SU-DHL-6 (cell line): ENCODE data around the gene BRSK2.

Source experiments
- H2AFZ ChIP-seq: fragments of 200-600 bp; sonication (generic); 2 replicates; pipeline ENCODE4 v1.6.1; 2014; ENCODE audit warnings: low read depth, mild to moderate bottlenecking, moderate library complexity, mixed read lengths, antibody characterized with exemption, low read length; ENCODE audit not compliant: severe bottlenecking
- H3F3A ChIP-seq: fragments of 200-600 bp; shearing (Covaris generic); 2 replicates; pipeline ENCODE4 v1.6.0; 2016; ENCODE audit warnings: antibody characterized with exemption, mild to moderate bottlenecking; ENCODE audit not compliant: insufficient read depth
- H3K27ac ChIP-seq: fragments of 200-600 bp; sonication (generic); 2 replicates; pipeline ENCODE4 v1.5.1; 2016; ENCODE audit warnings: low read depth, mild to moderate bottlenecking, low read length, moderate library complexity, mixed read lengths
- H3K27me3 ChIP-seq: fragments of 200-600 bp; sonication (generic), shearing (Covaris generic); 2 replicates; pipeline ENCODE4 v1.6.0; 2014; ENCODE audit warnings: mild to moderate bottlenecking, low read length
- H3K36me3 ChIP-seq: fragments of 200-600 bp; sonication (generic); 2 replicates; pipeline ENCODE4 v1.6.1; 2014; ENCODE audit warnings: mild to moderate bottlenecking, low read length, mixed read lengths
- H3K4me2 ChIP-seq: fragments of 300-600, 200-600 bp; shearing (Covaris generic), sonication (generic); 2 replicates; pipeline ENCODE4 v1.6.0; 2014; ENCODE audit warnings: low read length, low read depth, mild to moderate bottlenecking; ENCODE audit not compliant: poor library complexity, severe bottlenecking
- H3K4me3 ChIP-seq: fragments of 200-600 bp; sonication (generic); 2 replicates; pipeline ENCODE4 v1.5.1; 2014; ENCODE audit warnings: antibody characterized with exemption, low read length, mild to moderate bottlenecking, mixed read lengths; ENCODE audit not compliant: insufficient read depth, poor library complexity, severe bottlenecking
- H3K79me2 ChIP-seq: fragments of 200-600 bp; sonication (generic); 2 replicates; pipeline ENCODE4 v1.6.1; 2014; ENCODE audit warnings: mild to moderate bottlenecking, low read length, moderate library complexity; ENCODE audit not compliant: insufficient read depth
- H3K9ac ChIP-seq: fragments of 200-600 bp; sonication (generic); 2 replicates; pipeline ENCODE4 v1.7.0; 2014; ENCODE audit warnings: mild to moderate bottlenecking, low read length
- H3K9me2 ChIP-seq: fragments of 200-600 bp; sonication (generic); replicated peaks from 2 replicates; pipeline ENCODE4 v1.6.1; 2014; ENCODE audit warnings: low read length; ENCODE audit not compliant: insufficient read depth
- H3K9me3 ChIP-seq: fragments of 200-600 bp; sonication (generic); 2 replicates; pipeline ENCODE4 v1.6.1; 2014; ENCODE audit warnings: low read length, mixed read lengths; ENCODE audit not compliant: insufficient read depth
- H4K20me1 ChIP-seq: fragments of 200-600 bp; sonication (generic); 2 replicates; pipeline ENCODE4 v1.6.1; 2014; ENCODE audit warnings: low read depth, mild to moderate bottlenecking, antibody characterized with exemption, low read length, moderate library complexity, mixed read lengths
- EZH2phosphoT487 ChIP-seq: fragments of 200-600 bp; sonication (generic), shearing (Covaris generic); conservative IDR thresholded peaks from 2 replicates; pipeline ENCODE4 v1.6.1; 2018; ENCODE audit warnings: mild to moderate bottlenecking, antibody characterized with exemption, low read length, moderate library complexity, mixed read lengths
- TF ChIP-seq, protein P1 (sequence below): fragments of 200-600 bp; sonication (generic); IDR thresholded peaks from one replicate; pipeline ENCODE4 v1.5.1; 2017; ENCODE audit warnings: antibody characterized with exemption, mild to moderate bottlenecking, low read length, moderate library complexity; ENCODE audit not compliant: insufficient read depth, poor library complexity, severe bottlenecking

Gene BRSK2

DNA sequence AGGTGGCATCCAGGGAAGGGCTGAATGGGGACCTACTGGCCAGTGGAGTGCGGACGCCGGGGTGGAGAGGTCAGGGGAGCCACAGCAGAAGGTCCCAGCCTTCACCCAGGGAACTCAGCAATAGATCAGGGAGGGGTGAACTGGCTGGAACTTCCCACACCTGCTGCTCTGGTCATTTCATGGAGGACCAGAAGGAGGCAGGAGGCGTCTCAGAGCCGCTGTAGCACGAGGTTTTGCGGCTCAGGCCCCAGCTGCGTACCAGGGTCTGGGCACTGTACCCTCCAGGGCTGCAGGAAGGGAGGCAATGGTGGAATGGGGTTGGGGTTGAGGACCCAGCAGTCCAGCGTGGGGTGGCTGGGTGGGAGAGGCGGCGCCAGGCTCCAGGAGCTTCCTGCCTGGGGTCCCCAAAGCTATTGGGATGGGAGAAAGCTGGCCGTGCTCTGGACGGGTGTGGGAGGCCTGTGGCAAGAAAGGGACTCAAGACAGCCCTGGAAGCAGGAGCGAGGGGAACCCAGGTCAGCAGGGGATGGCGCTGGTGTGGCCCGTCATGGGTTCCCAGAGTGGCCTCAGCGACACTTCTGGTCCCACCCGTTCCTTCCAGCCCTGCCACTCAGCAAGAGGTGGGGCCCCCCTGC is 20.2 kb upstream of the BRSK2 start:
- TF ChIP-seq, protein P1, sequence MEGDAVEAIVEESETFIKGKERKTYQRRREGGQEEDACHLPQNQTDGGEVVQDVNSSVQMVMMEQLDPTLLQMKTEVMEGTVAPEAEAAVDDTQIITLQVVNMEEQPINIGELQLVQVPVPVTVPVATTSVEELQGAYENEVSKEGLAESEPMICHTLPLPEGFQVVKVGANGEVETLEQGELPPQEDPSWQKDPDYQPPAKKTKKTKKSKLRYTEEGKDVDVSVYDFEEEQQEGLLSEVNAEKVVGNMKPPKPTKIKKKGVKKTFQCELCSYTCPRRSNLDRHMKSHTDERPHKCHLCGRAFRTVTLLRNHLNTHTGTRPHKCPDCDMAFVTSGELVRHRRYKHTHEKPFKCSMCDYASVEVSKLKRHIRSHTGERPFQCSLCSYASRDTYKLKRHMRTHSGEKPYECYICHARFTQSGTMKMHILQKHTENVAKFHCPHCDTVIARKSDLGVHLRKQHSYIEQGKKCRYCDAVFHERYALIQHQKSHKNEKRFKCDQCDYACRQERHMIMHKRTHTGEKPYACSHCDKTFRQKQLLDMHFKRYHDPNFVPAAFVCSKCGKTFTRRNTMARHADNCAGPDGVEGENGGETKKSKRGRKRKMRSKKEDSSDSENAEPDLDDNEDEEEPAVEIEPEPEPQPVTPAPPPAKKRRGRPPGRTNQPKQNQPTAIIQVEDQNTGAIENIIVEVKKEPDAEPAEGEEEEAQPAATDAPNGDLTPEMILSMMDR: no peak
- no peak for TF ChIP-seq EZH2phosphoT487
- no peak overlapping the region for H3K27ac ChIP-seq
- H3K4me3 ChIP-seq: no peak overlapping the region
- H3K9me3 ChIP-seq: no peaks in the 10 kb centered on the region
- no peaks in the 10 kb centered on the region for H3K27me3 ChIP-seq
- no peaks in the 10 kb centered on the region for H3K36me3 ChIP-seq
- H3K9ac ChIP-seq: no peak overlapping the region
- no peak overlapping the region for H2AFZ ChIP-seq
- no peaks in the 10 kb centered on the region for H3K79me2 ChIP-seq
- no peaks in the 10 kb centered on the region for H3F3A ChIP-seq
- no peak overlapping the region for H3K4me2 ChIP-seq
- H3K9me2 ChIP-seq: no peaks in the 10 kb centered on the region
- H4K20me1 ChIP-seq: no peaks in the 10 kb centered on the region

DNA sequence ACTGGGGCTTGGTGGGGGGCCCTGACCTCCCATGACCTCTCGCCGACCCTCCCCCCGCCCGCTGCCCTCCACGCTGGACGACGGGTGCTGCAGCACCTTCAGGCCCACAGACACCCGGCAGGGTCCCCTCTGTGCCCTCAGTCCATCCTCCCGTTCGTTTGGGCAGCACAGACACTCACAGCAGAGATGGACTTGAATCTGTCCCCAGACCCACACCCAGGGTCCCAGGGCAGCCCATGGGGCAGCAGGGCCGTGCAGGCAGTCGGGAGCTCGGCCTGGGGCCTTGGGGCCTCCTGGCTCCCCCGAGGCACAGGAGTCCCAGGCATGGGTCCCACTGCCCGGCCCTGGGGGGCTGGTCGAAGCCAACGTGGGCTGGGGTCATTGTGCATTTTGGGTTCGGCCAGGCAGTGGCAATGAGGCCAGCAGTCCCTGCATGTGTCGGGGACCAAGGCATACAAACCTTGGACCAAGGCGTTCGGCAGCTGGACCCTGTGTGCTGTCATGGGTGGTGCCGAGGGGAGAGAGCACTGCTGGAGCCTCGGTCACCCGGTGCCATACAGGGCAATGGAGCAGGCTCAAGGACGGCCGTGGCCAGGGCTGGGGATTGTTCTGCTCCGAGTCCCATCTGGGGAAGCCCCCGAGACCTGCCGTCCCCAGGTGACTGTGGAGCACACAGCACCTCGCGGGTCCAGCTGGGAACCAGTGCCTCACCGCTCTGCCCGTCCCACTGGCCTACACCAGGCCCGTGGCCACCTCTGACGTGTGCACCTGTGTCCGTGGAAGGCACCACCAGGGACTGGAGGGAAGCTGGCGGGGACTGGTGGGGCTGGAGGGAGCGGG is 19.3 kb upstream of the BRSK2 start:
- Histone ChIP-seq H3K4me3 (no peak overlapping the region), H3K9me3 (no peaks in the 10 kb centered on the region), H2AFZ (no peak overlapping the region), H3K9ac (no peak overlapping the region), H3K9me2 (no peaks in the 10 kb centered on the region), H3K4me2 (no peak overlapping the region), H4K20me1 (no peaks in the 10 kb centered on the region), H3K79me2 (no peaks in the 10 kb centered on the region), H3K27ac (no peak overlapping the region), H3K27me3 (no peaks in the 10 kb centered on the region), H3F3A (no peaks in the 10 kb centered on the region), H3K36me3 (no peaks in the 10 kb centered on the region)
- TF ChIP-seq, protein P1: no peak
- TF ChIP-seq EZH2phosphoT487: no peak

DNA sequence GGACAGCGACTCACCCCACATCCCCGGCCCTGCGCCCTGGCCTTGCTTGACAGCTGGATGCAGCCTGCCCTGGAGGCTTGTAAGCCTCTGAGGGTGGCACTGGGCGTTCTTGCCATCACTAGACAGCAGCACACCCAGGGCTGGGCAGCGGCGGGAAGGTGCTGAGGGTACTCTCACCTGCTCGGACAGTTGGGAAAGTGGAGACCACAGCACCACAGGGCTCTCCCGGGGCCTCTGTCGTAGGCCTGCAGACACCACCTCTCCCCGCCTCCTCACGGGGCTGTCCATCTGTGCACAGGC is 18.8 kb upstream of the BRSK2 start:
- Histone ChIP-seq H3K4me3 (no peak overlapping the region), H3K9ac (no peak overlapping the region), H3K27me3 (no peaks in the 10 kb centered on the region), H2AFZ (no peak overlapping the region), H4K20me1 (no peaks in the 10 kb centered on the region), H3K9me3 (no peaks in the 10 kb centered on the region), H3K36me3 (no peaks in the 10 kb centered on the region), H3K79me2 (no peaks in the 10 kb centered on the region), H3F3A (no peaks in the 10 kb centered on the region), H3K4me2 (no peak overlapping the region), H3K27ac (no peak overlapping the region), H3K9me2 (no peaks in the 10 kb centered on the region)
- TF ChIP-seq, protein P1: no peak
- no peak for TF ChIP-seq EZH2phosphoT487
